ENCODE data around the gene BTNL8.

DNA sequence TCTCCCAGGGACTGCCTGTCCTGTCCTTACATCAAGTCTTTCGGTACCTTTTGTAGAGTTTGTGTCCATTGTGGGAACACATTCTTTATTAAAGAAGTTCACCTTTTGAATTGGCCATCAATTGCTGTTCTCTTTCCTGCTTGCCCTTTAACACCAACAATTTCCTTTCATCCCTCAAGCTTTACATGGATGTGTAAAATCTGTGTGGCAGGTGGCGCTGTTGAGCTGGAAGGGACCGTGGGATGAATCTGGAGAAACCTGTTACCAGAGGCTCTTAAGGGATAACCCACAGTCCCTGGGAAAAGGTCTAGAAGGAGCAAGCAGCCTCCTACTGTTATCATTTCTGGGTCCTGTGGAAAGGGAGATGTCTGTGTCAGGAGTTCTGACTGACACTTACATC is 30.0 kb upstream of the BTNL8 start:
- peak; percentile 76 to 79 for TF ChIP-seq CTCF (IDR thresholded peaks at IDR 0.05; ENCODE audit: extremely low read depth in 1 of 2, insufficient read depth in 1 of 2, low read depth in 1 of 2, low read length in 2 of 2)
- no peak for TF ChIP-seq MYC (IDR thresholded peaks at IDR 0.05; ENCODE audit: low read depth, low read length)
- no peak for TF ChIP-seq EZH2 (IDR thresholded peaks at IDR 0.05; ENCODE audit: borderline replicate concordance, low read depth, low read length, severe bottlenecking)
- TF ChIP-seq POLR2AphosphoS5 (IDR thresholded peaks at IDR 0.05; ENCODE audit: insufficient read depth, low read depth, low read length): no peak
